Lung (tissue), 12 donors: ENCODE results near the gene METTL26. TPM values are rescaled to one million over a fixed set of nuclear protein-coding genes. Genes with fewer than 3 reads are reported as not detected.

Source experiments
- ATAC-seq: fragments of 200-7000 bp; cut with Tn5 transposase; one replicate; pipeline ENCODE4 v1.9.1; 2020; ENCODE audit warnings: moderate number of reproducible peaks; ENCODE audit not compliant: insufficient read depth, low FRiP score
- DNase-seq, 3 donors: peaks; one replicate each; pipeline ENCODE4 v3.0.0-alpha.2; 2013 to 2017
- H3K27ac ChIP-seq, 2 donors: one replicate each; pipeline ENCODE4 v1.5.1; 2013; ENCODE audit warnings: mild to moderate bottlenecking in 2 of 2, moderate library complexity in 2 of 2, control low read depth in 1 of 2, inconsistent platforms in 1 of 2, low read depth in 1 of 2, low read length in 1 of 2
- H3K27me3 ChIP-seq, 3 donors: one replicate each; pipeline ENCODE4 v1.5.1; 2013; ENCODE audit warnings: low read length in 2 of 3; ENCODE audit not compliant: control insufficient read depth in 3 of 3, insufficient read depth in 3 of 3
- H3K36me3 ChIP-seq, 4 donors: one replicate each; pipeline ENCODE4 v1.5.1; 2013; ENCODE audit warnings: low read length in 4 of 4, mild to moderate bottlenecking in 1 of 4, moderate library complexity in 1 of 4; ENCODE audit not compliant: control insufficient read depth in 4 of 4, insufficient read depth in 4 of 4
- H3K4me1 ChIP-seq, 5 donors: one replicate each; pipeline ENCODE4 v1.5.1; 2013; ENCODE audit warnings: low read length in 5 of 5, mild to moderate bottlenecking in 2 of 5, moderate library complexity in 1 of 5; ENCODE audit not compliant: control insufficient read depth in 5 of 5, insufficient read depth in 5 of 5
- H3K4me3 ChIP-seq: one replicate; pipeline ENCODE4 v1.5.1; 2013; ENCODE audit warnings: mild to moderate bottlenecking, control low read depth, moderate library complexity
- H3K9ac ChIP-seq, 2 donors: one replicate each; pipeline ENCODE4 v1.5.1; 2013; ENCODE audit warnings: low read length in 2 of 2, control low read depth in 1 of 2; ENCODE audit not compliant: insufficient read depth in 1 of 2
- H3K9me3 ChIP-seq, 4 donors: one replicate each; pipeline ENCODE4 v1.5.1; 2013; ENCODE audit warnings: low read length in 3 of 4, mild to moderate bottlenecking in 1 of 4, moderate library complexity in 1 of 4; ENCODE audit not compliant: control insufficient read depth in 4 of 4, insufficient read depth in 3 of 4
- WGBS, 2 donors: extraction: QIAGEN DNeasy Blood & Tissue Kit; methylation state at CpG; one replicate each; pipeline ENCODE4 v1.1.7; 2013; 5-methylcytosine and 5-hydroxymethylcytosine counted together
- polyA plus RNA-seq, 2 donors: library from polyadenylated mRNA; stranded (reverse); fragments of 200-250 nt; gene quantifications; one replicate each; pipeline ENCODE4 v1.2.1, GENCODE V29; 2013
- total RNA-seq, 2 donors: library from RNA; depleted of rRNA in 1 of 2; stranded (reverse); fragments of >200 nt in 1 of 2; gene quantifications; one replicate each; pipeline ENCODE4 v1.2.1, GENCODE V29; 2014 to 2021
- TF ChIP-seq, protein P1 (sequence below): IDR thresholded peaks from 2 replicates; pipeline ENCODE4 v1.5.1; 2012; ENCODE audit warnings: mild to moderate bottlenecking; ENCODE audit errors: control extremely low read depth, extremely low read depth
- donor health status: control.
- donor health status: control.
- donor health status: Bipolar disorder and iron deficiency.
- donor health status: healthy.
- donor health status: DM: yes; HTN: yes; CAD: no.

The METTL26 gene
- total and polyA plus RNA-seq, 4 donors, result 36.1 to 200 (median 114) TPM

DNA sequence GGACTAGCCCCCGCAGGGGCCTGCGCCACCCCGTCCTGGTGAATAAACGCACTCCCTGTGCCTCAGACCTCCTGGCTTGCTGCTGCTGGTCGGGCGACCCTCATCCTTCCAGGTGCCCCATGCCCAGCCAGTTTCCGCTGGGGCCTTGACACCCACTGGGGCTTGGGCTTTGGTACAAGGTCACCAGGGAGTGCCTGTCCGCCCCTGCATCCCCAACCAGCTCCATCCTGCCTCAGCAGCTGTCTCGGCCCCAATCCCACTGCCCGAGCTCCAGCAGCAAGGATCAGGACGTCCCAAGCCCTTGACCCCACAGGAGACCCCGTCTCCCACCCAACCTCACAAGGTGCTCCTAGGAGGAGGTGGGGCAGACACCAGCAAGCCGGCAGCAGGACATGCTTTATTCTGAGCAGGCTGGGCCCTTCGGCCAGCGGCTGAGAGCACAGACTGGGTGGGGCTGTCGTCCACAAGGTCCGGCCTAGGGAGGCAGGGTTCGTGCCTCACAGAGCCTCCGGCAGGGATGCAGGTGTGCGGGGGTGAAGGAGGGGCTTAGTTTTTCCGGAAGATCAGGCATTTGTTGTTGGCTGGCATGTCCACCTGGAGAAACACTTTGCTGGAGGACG, 1.9 kb downstream of the METTL26 start:
- no peak for DNase-seq
- H3K27me3 ChIP-seq, result no peaks in the 10 kb centered on the region
- TF ChIP-seq, protein P1, sequence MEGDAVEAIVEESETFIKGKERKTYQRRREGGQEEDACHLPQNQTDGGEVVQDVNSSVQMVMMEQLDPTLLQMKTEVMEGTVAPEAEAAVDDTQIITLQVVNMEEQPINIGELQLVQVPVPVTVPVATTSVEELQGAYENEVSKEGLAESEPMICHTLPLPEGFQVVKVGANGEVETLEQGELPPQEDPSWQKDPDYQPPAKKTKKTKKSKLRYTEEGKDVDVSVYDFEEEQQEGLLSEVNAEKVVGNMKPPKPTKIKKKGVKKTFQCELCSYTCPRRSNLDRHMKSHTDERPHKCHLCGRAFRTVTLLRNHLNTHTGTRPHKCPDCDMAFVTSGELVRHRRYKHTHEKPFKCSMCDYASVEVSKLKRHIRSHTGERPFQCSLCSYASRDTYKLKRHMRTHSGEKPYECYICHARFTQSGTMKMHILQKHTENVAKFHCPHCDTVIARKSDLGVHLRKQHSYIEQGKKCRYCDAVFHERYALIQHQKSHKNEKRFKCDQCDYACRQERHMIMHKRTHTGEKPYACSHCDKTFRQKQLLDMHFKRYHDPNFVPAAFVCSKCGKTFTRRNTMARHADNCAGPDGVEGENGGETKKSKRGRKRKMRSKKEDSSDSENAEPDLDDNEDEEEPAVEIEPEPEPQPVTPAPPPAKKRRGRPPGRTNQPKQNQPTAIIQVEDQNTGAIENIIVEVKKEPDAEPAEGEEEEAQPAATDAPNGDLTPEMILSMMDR, result no peak
- no peaks in the 10 kb centered on the region for H3K9me3 ChIP-seq
- no peak for ATAC-seq
- WGBS, 2 donors, result 92 to 94% methylated on average over 22 of the region's 22 CpGs
- peaks cover 0 to 19% (median 0%) of the 10 kb centered on the region in 4 donors for H3K36me3 ChIP-seq
- H3K4me1 ChIP-seq, result peaks cover 0 to 43% (median 20%) of the 10 kb centered on the region in 5 donors
- no peak overlapping the region for H3K9ac ChIP-seq
- no peak overlapping the region for H3K27ac ChIP-seq
- no peak overlapping the region for H3K4me3 ChIP-seq

DNA sequence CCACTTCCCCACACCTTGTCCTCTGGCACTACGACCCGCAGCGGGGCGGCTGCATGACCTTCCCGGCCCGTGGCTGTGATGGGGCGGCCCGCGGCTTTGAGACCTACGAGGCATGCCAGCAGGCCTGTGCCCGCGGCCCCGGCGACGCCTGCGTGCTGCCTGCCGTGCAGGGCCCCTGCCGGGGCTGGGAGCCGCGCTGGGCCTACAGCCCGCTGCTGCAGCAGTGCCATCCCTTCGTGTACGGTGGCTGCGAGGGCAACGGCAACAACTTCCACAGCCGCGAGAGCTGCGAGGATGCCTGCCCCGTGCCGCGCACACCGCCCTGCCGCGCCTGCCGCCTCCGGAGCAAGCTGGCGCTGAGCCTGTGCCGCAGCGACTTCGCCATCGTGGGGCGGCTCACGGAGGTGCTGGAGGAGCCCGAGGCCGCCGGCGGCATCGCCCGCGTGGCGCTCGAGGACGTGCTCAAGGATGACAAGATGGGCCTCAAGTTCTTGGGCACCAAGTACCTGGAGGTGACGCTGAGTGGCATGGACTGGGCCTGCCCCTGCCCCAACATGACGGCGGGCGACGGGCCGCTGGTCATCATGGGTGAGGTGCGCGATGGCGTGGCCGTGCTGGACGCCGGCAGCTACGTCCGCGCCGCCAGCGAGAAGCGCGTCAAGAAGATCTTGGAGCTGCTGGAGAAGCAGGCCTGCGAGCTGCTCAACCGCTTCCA, 2.6 kb downstream of the METTL26 start:
- peaks cover 0 to 25% (median 0%) of the 10 kb centered on the region in 4 donors for H3K36me3 ChIP-seq
- peaks cover 0 to 43% (median 22%) of the 10 kb centered on the region in 5 donors for H3K4me1 ChIP-seq
- no peak for ATAC-seq
- no peak overlapping the region for H3K4me3 ChIP-seq
- no peaks in the 10 kb centered on the region for H3K27me3 ChIP-seq
- 97% methylated on average over 66 to 74 of the region's 74 CpGs for WGBS, 2 donors
- DNase-seq, result no peak
- no peaks in the 10 kb centered on the region for H3K9me3 ChIP-seq
- H3K27ac ChIP-seq, result no peak overlapping the region
- no peak overlapping the region for H3K9ac ChIP-seq
- TF ChIP-seq, protein P1, result no peak

DNA sequence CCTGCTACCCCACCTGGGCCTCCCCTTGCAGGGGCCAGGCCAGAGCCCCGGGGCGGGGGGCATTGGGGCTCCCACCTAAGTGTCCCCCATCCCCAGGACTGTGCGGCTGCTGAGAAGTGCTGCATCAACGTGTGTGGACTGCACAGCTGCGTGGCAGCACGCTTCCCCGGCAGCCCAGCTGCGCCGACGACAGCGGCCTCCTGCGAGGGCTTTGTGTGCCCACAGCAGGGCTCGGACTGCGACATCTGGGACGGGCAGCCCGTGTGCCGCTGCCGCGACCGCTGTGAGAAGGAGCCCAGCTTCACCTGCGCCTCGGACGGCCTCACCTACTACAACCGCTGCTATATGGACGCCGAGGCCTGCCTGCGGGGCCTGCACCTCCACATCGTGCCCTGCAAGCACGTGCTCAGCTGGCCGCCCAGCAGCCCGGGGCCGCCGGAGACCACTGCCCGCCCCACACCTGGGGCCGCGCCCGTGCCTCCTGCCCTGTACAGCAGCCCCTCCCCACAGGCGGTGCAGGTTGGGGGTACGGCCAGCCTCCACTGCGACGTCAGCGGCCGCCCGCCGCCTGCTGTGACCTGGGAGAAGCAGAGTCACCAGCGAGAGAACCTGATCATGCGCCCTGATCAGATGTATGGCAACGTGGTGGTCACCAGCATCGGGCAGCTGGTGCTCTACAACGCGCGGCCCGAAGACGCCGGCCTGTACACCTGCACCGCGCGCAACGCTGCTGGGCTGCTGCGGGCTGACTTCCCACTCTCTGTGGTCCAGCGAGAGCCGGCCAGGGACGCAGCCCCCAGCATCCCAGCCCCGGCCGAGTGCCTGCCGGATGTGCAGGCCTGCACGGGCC, 3.4 kb downstream of the METTL26 start:
- Histone ChIP-seq H3K27me3 (no peaks in the 10 kb centered on the region), H3K4me1 (peaks cover 0 to 40% (median 19%) of the 10 kb centered on the region in 5 donors), H3K4me3 (no peak overlapping the region), H3K27ac (no peak overlapping the region), H3K9me3 (no peaks in the 10 kb centered on the region), H3K9ac (no peak overlapping the region), H3K36me3 (peaks cover 0 to 32% (median 0%) of the 10 kb centered on the region in 4 donors)
- TF ChIP-seq, protein P1, result no peak
- WGBS, 2 donors, result 95 to 96% methylated on average over 67 of the region's 67 CpGs
- ATAC-seq (no peak), DNase-seq (no peak)
